Large intestine (tissue), 3 donors: Measurements from ENCODE around the gene ABCA8. TPM values are rescaled to one million over a fixed set of nuclear protein-coding genes. Genes with fewer than 3 reads are reported as not detected.
"Not testable (repeated sequence)": the region's sequence is repeated elsewhere in the genome, so short reads cannot be mapped to it uniquely, and the experiment has no call there.

Experiments
- DNase-seq, 2 donors: peaks; one replicate each; pipeline versions ENCODE4 v3.0.0 to v3.0.0-alpha.2; 2013
- H3K27ac ChIP-seq: one replicate; pipeline ENCODE4 v1.5.1; 2013; ENCODE audit warnings: low read length
- H3K27me3 ChIP-seq: 2 replicates; pipeline ENCODE4 v1.6.1; 2013; ENCODE audit warnings: low read length; ENCODE audit not compliant: control insufficient read depth, insufficient read depth
- H3K36me3 ChIP-seq: 2 replicates; pipeline ENCODE4 v1.6.1; 2013; ENCODE audit warnings: low read length; ENCODE audit not compliant: control insufficient read depth, insufficient read depth
- H3K4me1 ChIP-seq: one replicate; pipeline ENCODE4 v1.6.1; 2013; ENCODE audit warnings: low read length; ENCODE audit not compliant: control insufficient read depth, insufficient read depth
- H3K4me3 ChIP-seq: one replicate; pipeline ENCODE4 v1.5.1; 2013; ENCODE audit warnings: low read length
- H3K9me3 ChIP-seq: one replicate; pipeline ENCODE4 v1.6.1; 2013; ENCODE audit warnings: mild to moderate bottlenecking, low read depth, low read length, moderate library complexity; ENCODE audit not compliant: control insufficient read depth
- WGBS: methylation state at CpG from one replicate; pipeline ENCODE4 v1.1.5; 2013; ENCODE audit warnings: low lambda C conversion rate; ENCODE audit not compliant: insufficient coverage; 5-methylcytosine and 5-hydroxymethylcytosine counted together
- polyA plus RNA-seq: library from polyadenylated mRNA; unstranded; fragments of 120-200 nt; gene quantifications from one replicate; pipeline ENCODE4 v1.2.1, GENCODE V29; 2013

Gene ABCA8
- polyA plus RNA-seq, 1 donor = 16.8 TPM

DNA sequence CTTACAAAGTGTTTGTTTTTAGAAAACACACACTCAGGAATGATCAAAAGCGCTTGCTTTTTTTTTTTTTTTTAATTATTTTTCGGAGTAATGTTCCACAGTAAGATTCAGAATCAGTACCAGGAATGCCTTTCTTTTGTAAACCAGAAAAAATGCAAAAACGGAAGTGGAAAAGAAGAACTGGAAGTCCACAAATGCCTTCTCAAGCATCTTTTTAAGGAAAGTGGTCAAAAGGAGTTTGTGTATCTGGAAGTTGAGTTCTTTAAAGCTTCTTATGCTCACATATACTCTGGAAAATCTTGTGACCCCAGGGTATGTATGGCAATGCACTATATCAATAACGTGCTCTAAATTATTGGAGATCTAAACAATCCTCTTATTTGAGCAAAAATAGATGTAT lies 126.0 kb downstream of the ABCA8 start:
- H3K4me3 ChIP-seq = no peak overlapping the region
- no peaks in the 10 kb centered on the region for H3K4me1 ChIP-seq
- H3K36me3 ChIP-seq = no peaks in the 10 kb centered on the region
- 95% methylated on average over 3 of the region's 4 CpGs for WGBS
- no peak for DNase-seq
- H3K9me3 ChIP-seq = no peaks in the 10 kb centered on the region
- no peaks in the 10 kb centered on the region for H3K27me3 ChIP-seq
- H3K27ac ChIP-seq = no peak overlapping the region

DNA sequence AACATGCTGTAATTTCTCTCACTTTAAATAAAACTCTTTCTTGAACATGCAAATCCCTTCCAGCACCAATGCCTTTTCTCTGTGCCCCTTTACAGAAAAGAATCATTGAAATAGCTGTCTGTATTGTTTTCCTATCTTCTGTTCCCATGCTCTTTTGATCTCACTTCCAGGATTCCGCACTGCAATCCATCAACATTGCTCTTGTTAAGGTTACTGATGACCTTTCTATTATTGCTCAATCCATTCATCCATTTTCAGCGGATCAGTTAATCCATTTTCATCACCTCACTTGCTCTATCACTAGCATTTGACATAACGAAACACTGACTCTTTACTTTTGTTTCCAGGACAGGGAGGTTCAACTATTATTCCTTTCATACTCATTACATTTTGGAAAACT lies 130.5 kb downstream of the ABCA8 start:
- no peaks in the 10 kb centered on the region for H3K36me3 ChIP-seq
- H3K27ac ChIP-seq = no peak overlapping the region
- H3K4me3 ChIP-seq = no peak overlapping the region
- H3K4me1 ChIP-seq = peaks cover 6% of the 10 kb centered on the region
- DNase-seq = no peak
- 75% methylated on average over 2 of the region's 3 CpGs for WGBS
- H3K9me3 ChIP-seq = no peaks in the 10 kb centered on the region
- H3K27me3 ChIP-seq = no peaks in the 10 kb centered on the region

DNA sequence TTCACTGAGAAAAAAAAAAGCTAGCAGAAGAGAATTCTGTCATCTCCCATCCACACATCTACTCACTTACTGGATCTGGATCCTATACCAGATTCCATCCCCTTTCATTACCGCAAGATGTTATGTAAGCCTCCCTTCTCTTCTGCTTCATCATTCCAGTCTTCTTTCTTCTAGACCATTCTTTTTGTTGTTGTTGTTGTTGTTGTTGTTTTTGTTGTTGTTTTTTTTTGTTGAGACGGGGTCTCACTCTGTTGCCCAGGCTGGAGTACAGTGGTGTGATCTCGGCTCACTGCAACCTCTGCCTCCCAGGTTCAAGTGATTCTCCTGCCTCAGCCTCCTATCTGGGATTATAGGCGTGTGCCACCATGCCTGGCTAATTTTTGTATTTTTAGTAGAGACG lies 131.0 kb downstream of the ABCA8 start:
- H3K4me3 ChIP-seq, H3K36me3 ChIP-seq, DNase-seq, H3K9me3 ChIP-seq, H3K4me1 ChIP-seq, H3K27ac ChIP-seq, H3K27me3 ChIP-seq: not testable (repeated sequence)
- 100% methylated on average over 1 of the region's 5 CpGs for WGBS

DNA sequence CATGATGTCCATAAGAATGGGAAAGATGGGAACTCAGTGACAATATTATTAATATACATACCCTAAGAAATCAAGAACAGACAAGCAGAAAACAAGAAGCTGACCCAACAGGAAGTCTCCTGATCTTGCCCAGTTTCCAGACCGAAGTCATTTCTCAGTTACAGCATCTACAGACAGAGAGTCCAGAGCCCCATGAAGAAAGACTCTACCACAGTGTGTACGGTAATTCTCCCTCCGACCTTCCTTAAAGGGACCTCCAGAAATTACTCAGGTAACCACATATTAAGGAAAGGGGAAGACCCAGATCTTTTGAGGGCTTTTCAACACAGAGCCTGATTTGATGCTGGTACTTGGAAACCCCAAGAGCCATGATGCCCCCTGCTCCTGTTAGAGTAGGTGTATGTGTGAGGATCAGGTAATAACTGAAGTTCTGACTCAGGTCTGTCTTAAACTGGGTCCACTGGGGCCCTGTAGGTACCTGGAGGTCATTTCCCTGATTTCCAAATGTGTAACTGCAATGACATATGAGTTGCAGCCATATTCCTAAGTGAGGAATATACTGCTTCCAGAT lies 132.4 kb downstream of the ABCA8 start:
- Histone ChIP-seq H3K9me3 (no peaks in the 10 kb centered on the region), H3K36me3 (no peaks in the 10 kb centered on the region), H3K27ac (no peak overlapping the region), H3K4me3 (no peak overlapping the region), H3K4me1 (peaks cover 6% of the 10 kb centered on the region), H3K27me3 (no peaks in the 10 kb centered on the region)
- no CpG with 5 or more reads among the region's 3 CpGs for WGBS
- no peak for DNase-seq

DNA sequence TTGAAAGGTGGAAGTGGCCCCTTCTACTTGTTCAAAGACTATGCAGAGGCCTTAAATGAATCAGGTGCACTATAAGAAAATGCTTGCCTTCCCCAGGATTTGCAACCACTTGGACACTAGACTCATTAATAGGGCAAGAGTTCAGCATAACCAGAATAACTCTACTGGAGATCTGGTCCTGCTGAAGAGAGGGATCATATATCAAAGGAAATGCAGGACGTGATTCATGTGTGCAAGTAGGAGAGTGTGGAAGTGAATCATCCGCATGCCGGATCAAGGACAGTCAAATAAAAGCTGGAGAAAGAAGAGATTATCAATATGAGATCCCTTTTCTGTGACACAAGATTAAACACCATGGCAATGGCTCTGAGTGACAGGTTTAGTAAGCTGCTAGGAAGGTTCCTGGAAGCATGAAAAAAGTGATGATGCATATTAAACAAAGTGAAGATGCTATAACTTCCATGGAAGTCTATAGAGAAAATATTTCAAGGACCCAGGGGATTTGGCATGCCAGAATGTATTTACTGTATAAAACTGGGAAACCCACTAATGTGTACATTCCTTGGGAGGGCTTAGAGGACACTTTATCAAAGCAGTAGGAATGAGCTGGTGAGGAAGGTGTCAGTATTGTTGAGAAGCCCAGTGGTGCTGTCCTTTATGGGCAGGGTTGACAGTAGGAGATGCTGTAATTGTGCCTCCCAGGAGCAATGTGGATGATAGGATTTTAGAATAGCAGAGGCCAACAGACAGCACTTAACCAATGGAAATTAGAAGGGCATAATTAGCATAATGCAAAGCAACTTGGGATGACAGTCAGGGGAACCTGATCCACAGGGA lies 133.1 kb downstream of the ABCA8 start:
- H3K36me3 ChIP-seq = no peaks in the 10 kb centered on the region

DNA sequence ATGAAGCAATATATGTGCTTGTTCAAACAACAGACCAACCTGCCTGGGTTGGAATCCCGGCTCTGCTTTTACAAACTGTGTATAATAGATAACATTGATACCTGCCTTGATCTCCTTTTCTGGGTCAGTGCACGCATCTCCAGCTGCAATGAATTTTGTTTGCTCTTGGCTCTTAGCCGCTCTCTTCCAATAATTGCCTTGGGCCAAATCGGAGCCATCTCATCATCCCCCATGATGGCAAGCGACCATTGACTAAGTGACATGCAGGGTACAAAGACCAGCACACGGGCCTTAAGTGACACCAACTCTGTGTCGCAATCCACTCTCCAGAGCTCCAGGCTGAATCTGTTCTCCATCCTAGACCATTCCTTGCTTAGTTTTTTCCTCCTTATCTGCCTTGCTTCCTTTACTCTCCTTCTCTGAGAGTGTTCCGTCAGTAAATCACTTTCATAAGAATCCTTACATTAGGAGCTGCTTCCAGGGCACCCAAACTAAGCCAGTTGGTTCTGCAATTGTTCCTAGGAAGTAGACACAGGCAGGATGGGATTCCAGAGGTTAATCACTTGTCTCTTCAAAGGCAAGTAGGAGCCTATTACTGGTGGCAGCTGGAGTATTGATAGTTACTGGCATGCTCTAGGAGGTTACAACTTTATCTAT lies 134.2 kb downstream of the ABCA8 start:
- H3K4me1 ChIP-seq = peaks cover 6% of the 10 kb centered on the region
- no peak overlapping the region for H3K4me3 ChIP-seq
- peak; percentile 45 to 83 for DNase-seq
- no peaks in the 10 kb centered on the region for H3K27me3 ChIP-seq
- H3K36me3 ChIP-seq = no peaks in the 10 kb centered on the region
- WGBS = 37% methylated on average over 3 of the region's 8 CpGs
- H3K27ac ChIP-seq = peak overlapping the region; percentile 24
- H3K9me3 ChIP-seq = no peaks in the 10 kb centered on the region

More for the DNA sequence above, 133.1 kb downstream of the ABCA8 start:
- Histone ChIP-seq H3K4me1 (peaks cover 6% of the 10 kb centered on the region), H3K27me3 (no peaks in the 10 kb centered on the region), H3K9me3 (no peaks in the 10 kb centered on the region), H3K4me3 (no peak overlapping the region), H3K27ac (no peak overlapping the region)
- DNase-seq = no peak
- 32% methylated on average over 3 of the region's 3 CpGs for WGBS

DNA sequence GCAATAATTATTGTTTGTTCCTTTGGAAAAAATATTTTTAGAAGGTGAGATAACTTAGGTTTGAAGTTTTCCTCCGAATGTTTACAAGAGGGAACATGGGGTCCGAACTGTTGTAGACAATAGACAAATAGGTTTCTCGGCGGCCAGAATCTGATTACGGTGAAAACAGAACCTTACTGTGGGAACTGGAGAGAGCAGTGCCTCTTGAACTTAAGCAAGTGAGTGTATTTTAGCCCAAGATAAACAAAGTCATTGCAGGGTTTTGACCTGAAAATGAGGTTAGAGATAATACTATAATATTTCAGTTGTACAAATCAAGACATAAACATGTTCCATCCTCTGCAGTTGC lies 134.7 kb downstream of the ABCA8 start:
- DNase-seq = no peak
- Histone ChIP-seq H3K4me1 (peaks cover 6% of the 10 kb centered on the region), H3K9me3 (no peaks in the 10 kb centered on the region), H3K27ac (no peak overlapping the region), H3K36me3 (no peaks in the 10 kb centered on the region), H3K27me3 (no peaks in the 10 kb centered on the region), H3K4me3 (no peak overlapping the region)
- 67% methylated on average over 1 of the region's 5 CpGs for WGBS

DNA sequence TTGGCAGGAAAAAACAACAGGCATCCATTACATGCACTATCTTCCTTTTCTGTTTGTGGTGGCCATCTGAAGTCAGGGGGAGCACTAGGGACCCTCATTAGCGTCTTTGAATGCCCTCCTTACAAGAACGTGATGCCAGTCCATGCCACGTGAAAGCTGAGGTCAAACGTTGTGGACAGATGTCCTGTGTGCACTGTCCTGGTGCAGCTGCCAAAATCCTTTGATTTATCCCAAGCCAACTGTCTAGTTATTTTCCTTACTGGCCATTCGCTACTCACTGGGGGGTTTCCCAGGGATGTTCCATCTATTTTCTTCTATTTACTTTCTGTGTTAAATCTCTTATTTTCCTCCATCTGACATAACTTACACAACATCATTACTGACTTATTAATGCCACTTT lies 135.7 kb downstream of the ABCA8 start:
- Histone ChIP-seq H3K27ac (no peak overlapping the region), H3K27me3 (no peaks in the 10 kb centered on the region), H3K36me3 (no peaks in the 10 kb centered on the region), H3K4me3 (no peak overlapping the region), H3K9me3 (no peaks in the 10 kb centered on the region), H3K4me1 (peaks cover 6% of the 10 kb centered on the region)
- DNase-seq = no peak
- 92% methylated on average over 1 of the region's 5 CpGs for WGBS

Other genes starting within 250 kb of the ABCA8 start
- 2.1 TPM for gene ABCA9, start 105.5 kb upstream of the ABCA8 start, polyA plus RNA-seq
- gene ABCA6, start 186.5 kb upstream of the ABCA8 start, polyA plus RNA-seq = 1.6 TPM